Activated T-cell treated with anti-CD3 and anti-CD28 coated beads, Interleukin-2, amount 50 U/mL, for 72 hours (primary cell): ENCODE data around the gene SDC3. TPM values are rescaled to one million over a fixed set of nuclear protein-coding genes. Genes with fewer than 3 reads are reported as not detected.

Experiments
- ATAC-seq, 2 donors: fragments of 150-1000 bp; cut with Tn5 transposase; replicated peaks in 1 of 2; 2 replicates each; pipeline ENCODE4 v1.10.0; 2021; ENCODE audit warnings: moderate library complexity in 2 of 2, mild to moderate bottlenecking in 1 of 2
- DNase-seq, 2 donors: peaks; one replicate each; pipeline ENCODE4 v3.0.0; 2021 to 2022; ENCODE audit warnings: mixed read lengths in 1 of 2
- H3K27ac Mint-ChIP-seq: one replicate; pipeline ENCODE4 v1.8.0; 2022; ENCODE audit warnings: mild to moderate bottlenecking, moderate library complexity, mixed read lengths
- H3K27me3 Mint-ChIP-seq: one replicate; pipeline ENCODE4 v1.8.0; 2022; ENCODE audit warnings: low read depth, mixed read lengths
- H3K36me3 Mint-ChIP-seq, 2 donors: one replicate each; pipeline ENCODE4 v1.8.0; 2022; ENCODE audit warnings: mixed read lengths in 2 of 2, mild to moderate bottlenecking in 1 of 2; ENCODE audit not compliant: insufficient read depth in 2 of 2
- H3K4me1 Mint-ChIP-seq: one replicate; pipeline ENCODE4 v1.8.0; 2022; ENCODE audit warnings: low read depth, mixed read lengths
- H3K4me3 Mint-ChIP-seq, 2 donors: one replicate each; pipeline ENCODE4 v1.8.0; 2022; ENCODE audit warnings: mild to moderate bottlenecking in 2 of 2, mixed read lengths in 2 of 2, moderate library complexity in 2 of 2
- H3K9me3 Mint-ChIP-seq, 2 donors: one replicate each; pipeline ENCODE4 v1.8.0; 2022; ENCODE audit warnings: mixed read lengths in 2 of 2
- total RNA-seq, 2 donors: library from RNA; stranded (reverse); gene quantifications; one replicate each; pipeline ENCODE4 v1.2.3, GENCODE V29; 2022

Gene SDC3
- total RNA-seq, 2 donors from 2014 or later = 0.12 to 0.25 TPM

DNA sequence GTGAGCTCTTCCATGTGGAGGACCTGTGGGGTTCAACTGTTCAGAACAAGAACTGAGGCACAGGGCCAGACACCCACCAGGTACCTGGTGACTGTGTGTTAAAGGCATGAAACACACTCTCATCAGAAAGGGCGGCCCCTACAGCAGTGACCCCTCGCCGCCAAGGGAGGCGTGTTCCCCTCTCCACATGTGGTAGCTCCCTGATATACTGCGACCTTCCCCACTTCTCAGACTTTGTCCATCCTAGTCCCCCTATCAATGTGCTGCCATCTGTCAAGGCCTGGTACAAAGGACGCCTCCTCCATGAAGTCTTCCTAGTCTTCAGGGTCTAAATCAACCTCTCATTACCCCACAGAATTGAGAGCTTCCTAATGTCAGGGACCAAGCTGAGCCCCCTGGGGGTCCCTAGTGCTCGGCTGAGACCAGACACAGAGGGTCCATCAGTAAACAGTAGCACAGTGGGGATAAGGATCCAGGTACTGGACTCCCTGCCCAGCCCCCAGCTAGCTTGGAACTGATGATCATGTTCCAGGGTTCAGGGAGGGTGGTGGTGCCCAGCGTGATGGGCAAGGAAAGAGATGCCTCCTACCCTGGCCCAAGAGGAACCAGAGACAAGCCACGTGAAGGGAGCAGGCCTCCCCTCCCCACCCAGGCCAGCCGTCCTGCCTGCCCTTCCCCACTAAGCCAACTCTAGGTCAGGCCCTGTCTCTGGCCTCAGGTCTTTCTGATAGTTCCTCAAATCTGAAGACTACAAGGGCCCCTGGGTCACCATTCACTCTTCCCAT, 10.3 kb downstream of the SDC3 start:
- H3K27me3 Mint-ChIP-seq = peaks cover 21% of the 10 kb centered on the region
- no peaks in the 10 kb centered on the region for H3K4me1 Mint-ChIP-seq
- peaks cover 0 to 6% of the 10 kb centered on the region in 2 donors for H3K9me3 Mint-ChIP-seq
- no peak overlapping the region for H3K4me3 Mint-ChIP-seq
- DNase-seq (no peak), ATAC-seq (no peak)
- H3K27ac Mint-ChIP-seq = no peak overlapping the region
- H3K36me3 Mint-ChIP-seq = no peaks in the 10 kb centered on the region

DNA sequence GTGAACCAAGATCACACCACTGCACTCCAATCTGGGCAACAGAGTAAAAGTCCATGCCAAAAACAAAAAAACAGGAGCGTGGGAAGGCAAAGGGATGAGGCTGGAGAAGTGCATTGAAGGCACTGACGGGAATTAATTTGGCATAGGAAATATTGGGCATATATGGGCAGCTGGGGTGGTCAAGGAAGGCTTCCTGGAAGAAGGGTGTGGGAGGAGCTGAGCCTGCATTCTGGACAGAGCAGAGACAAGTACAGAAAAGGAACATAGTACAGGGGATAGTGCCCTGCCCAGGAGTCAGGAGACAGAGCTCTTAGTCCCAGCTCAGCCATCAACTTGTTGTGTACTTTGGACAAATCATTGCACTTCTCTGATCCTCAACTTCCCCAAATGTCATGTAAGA, 11.7 kb downstream of the SDC3 start:
- no peak overlapping the region for H3K27ac Mint-ChIP-seq

DNA sequence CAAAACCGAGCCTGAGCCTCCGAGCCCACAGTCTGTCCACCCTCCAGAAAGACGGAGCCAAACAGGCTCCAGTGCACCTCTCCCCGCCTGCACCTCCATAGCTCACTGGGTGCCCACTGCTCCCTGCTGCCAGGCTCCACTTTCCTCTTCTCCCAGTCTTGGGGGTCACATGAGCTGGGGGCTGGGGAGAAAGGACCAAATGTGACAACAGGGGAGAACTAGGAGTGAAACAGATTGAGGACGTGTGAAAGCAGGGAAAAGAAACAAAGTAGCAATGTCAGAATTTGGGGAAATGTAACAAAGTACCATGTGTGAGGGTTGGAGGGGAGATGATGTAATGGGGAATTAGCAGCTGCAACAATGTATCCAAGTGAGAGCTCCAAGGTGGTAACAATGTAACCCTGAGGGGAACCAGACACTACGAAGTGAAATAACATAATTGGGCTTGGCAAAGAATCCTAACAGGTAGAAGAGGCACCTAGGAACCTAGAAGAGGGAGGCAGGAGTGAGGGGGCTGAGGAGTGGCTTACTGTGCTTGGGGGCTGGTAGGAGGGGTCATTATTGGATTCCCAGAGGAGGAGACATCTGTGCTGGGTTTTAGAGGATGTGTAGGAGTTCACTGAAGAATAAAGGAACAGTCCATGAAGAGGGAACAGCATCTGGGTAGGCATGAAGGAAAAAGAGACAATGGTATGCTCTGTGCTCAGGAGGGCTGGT, 12.5 kb downstream of the SDC3 start:
- Mint-ChIP-seq H3K27me3 (peaks cover 21% of the 10 kb centered on the region), H3K27ac (no peak overlapping the region), H3K4me3 (no peak overlapping the region), H3K4me1 (no peaks in the 10 kb centered on the region), H3K9me3 (peaks cover 0 to 6% of the 10 kb centered on the region in 2 donors), H3K36me3 (no peaks in the 10 kb centered on the region)
- DNase-seq (no peak), ATAC-seq (no peak)

More for the DNA sequence above, 11.7 kb downstream of the SDC3 start:
- no peak for DNase-seq
- Mint-ChIP-seq H3K4me1 (no peaks in the 10 kb centered on the region), H3K4me3 (no peak overlapping the region), H3K27me3 (peaks cover 21% of the 10 kb centered on the region), H3K36me3 (no peaks in the 10 kb centered on the region), H3K9me3 (peaks cover 0 to 6% of the 10 kb centered on the region in 2 donors)
- no peak for ATAC-seq

DNA sequence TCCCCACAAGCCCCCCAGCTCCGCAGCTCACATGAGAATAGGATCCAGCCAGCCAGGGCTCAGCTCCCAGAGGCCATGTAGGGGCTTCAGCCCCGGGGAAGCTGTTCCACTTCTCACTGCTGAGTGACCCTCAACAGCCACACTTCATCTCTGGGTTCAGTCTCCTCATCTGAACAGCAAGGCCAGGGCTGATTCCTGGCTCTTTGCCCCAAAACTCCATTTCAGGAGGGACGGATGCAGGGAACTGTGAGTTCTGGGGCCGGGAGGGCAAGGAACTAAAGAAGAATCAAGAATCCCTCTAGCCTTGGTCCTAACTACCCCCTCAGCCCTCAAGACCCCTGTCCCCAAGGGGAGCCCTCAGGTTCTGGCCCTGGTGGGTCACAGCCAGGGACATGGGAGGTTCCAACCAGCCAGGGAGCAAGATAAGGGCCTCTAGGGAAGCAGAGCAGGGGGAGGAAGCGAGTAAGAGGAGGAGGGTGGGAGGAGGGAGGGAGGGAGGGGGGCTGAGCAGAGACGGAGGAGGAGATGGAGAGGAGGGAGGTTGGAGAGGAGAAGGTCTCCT, 13.1 kb downstream of the SDC3 start:
- ATAC-seq (no peak), DNase-seq (no peak)
- Mint-ChIP-seq H3K27me3 (peaks cover 21% of the 10 kb centered on the region), H3K4me3 (no peak overlapping the region), H3K27ac (no peak overlapping the region), H3K9me3 (peaks cover 0 to 6% of the 10 kb centered on the region in 2 donors), H3K36me3 (no peaks in the 10 kb centered on the region), H3K4me1 (no peaks in the 10 kb centered on the region)

DNA sequence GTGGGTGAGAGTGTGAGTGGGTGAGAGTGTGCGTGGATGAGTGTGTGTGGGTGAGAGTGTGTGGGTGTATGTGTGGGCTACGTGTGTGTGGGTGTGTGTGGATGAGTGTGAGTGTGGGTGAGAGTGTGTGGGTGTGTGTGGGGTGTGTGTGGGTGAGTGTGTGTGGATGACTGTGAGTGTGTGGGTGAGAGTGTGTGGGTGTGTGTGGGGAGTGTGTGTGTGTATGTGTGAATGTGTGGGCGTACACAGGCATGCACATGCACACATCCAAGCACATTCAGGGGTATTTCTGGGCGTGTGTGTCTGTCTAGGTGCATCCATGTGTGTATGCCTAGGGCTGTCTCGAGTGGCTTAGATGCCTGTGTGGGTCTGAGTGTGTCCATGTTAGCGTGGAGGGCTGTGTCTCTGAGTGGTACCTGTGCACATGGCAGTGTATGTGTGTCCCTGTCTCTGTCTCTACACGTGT, 14.0 kb downstream of the SDC3 start:
- Mint-ChIP-seq H3K27ac (no peak overlapping the region), H3K4me1 (no peaks in the 10 kb centered on the region), H3K4me3 (no peak overlapping the region), H3K27me3 (peaks cover 21% of the 10 kb centered on the region), H3K36me3 (no peaks in the 10 kb centered on the region), H3K9me3 (peaks cover 0 to 6% of the 10 kb centered on the region in 2 donors)
- ATAC-seq (no peak), DNase-seq (no peak)

DNA sequence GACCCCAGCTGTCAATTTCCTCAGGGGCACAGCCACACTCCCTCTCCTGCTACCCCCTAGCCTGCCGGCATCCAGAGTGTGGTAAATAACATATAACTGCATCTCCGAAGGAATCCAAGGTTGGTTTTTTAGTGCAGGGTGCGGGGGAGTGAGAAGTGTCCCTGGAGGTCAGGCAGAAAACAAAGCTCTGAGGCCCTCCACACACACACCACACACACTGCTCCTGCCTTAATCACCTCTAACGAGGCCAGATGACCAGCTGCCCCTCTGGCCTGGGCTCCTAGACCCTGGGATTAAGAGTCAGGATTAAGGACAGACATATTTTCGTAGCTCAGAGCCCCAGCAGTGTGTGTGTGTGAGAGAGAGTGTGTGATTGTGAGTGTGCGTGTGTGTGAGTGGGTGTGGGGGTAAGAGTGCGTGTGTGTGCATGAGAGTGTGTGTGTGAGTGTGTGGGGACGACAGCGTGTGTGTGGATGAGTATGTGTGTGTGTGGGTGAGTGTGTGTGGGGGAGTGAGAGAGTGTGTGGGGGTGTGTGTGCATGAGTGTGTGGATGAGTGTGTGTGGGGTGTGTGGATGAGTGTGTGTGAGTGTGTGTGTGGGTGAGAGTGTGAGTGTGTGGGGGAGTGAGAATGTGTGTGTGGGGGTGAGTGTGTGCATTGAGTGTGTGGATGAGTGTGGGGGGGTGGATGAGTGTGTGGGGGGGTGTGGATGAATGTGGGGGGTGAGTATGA, 14.6 kb downstream of the SDC3 start:
- no peak for ATAC-seq
- no peaks in the 10 kb centered on the region for H3K36me3 Mint-ChIP-seq
- no peak overlapping the region for H3K27ac Mint-ChIP-seq
- no peak for DNase-seq
- peaks cover 21% of the 10 kb centered on the region for H3K27me3 Mint-ChIP-seq
- no peak overlapping the region for H3K4me3 Mint-ChIP-seq
- H3K4me1 Mint-ChIP-seq = no peaks in the 10 kb centered on the region
- H3K9me3 Mint-ChIP-seq = peaks cover 0 to 6% of the 10 kb centered on the region in 2 donors

DNA sequence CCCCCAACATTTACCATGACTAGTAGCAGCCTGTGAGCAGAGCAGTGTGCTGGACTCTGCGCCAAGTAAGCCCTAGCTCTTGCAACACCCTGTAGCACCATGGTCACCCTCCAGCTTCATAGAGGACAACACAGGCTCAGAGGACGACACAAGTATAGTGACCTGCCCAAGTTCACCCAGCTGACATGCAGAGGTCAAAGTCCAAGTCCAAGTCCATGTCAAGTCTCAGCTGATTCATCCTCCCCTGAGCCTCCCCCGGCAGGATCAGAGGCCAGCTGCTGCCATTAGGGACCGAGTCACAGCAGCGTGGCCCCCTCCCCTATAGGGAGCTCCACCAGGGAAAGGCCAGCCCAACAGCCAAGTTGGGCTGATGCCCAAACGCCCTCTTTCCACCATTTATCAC, 15.9 kb downstream of the SDC3 start:
- Mint-ChIP-seq H3K36me3 (no peaks in the 10 kb centered on the region), H3K27me3 (peaks cover 21% of the 10 kb centered on the region)

DNA sequence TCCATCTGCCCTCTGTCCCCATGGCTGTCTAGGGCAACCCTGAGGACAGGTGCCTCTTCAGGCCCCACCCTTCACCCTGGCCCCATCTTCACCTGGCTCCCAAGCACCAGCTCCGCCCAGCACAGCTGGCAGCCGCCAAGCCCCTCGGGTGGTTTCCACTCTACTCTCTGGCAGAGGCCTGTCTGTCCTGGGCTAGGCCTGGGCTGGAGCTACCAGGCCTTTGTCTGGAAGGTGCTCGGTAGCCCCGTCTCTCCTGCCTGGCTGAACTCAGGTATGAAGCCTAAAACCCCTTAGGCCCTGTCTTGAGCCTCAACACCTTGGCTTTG, 17.4 kb downstream of the SDC3 start:
- H3K4me3 Mint-ChIP-seq = no peak overlapping the region
- H3K27ac Mint-ChIP-seq = no peak overlapping the region
- ATAC-seq = no peak
- DNase-seq = no peak
- no peaks in the 10 kb centered on the region for H3K36me3 Mint-ChIP-seq
- H3K27me3 Mint-ChIP-seq = peaks cover 15% of the 10 kb centered on the region
- H3K4me1 Mint-ChIP-seq = no peaks in the 10 kb centered on the region
- H3K9me3 Mint-ChIP-seq = peaks cover 0 to 6% of the 10 kb centered on the region in 2 donors

More for the DNA sequence above, 15.9 kb downstream of the SDC3 start:
- no peak for ATAC-seq
- Mint-ChIP-seq H3K9me3 (peaks cover 0 to 6% of the 10 kb centered on the region in 2 donors), H3K4me3 (no peak overlapping the region), H3K4me1 (no peaks in the 10 kb centered on the region), H3K27ac (no peak overlapping the region)
- DNase-seq = no peak

DNA sequence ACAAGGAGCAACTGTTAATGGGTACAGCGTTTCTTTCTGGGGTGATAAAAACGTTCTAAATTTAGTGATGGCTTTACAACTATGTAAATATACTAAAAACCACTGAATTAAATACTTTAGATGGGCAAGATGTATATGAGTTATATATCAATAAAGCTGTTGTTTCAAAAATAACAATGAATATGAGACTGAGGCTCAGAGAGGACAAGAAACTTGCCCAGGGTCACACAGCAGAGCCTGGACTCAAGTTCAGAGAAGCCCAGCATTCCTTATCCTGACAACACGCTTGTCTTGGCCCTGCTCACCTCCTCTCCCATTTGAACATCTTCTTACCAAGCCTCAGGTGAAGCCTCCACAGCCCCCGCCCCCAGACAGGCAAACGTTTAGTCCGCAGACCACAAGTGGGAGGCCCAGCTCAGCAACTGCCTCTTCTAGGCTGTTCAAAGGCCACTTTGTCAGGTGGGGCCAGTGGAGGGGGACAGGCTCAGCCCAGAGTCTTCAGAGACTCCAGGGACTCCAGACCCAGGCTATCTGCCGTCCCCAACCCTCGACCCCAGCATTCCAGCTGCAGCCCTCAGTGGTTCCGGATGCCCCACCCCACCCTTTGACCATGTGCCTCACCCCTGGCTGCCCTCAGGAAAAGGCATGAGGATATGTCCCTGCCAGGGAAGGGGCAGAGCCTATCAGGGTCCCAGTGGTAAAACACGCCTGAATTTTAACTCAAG, 17.9 kb downstream of the SDC3 start:
- H3K4me3 Mint-ChIP-seq = no peak overlapping the region
- H3K36me3 Mint-ChIP-seq = no peaks in the 10 kb centered on the region
- no peak for ATAC-seq
- peaks cover 0 to 6% of the 10 kb centered on the region in 2 donors for H3K9me3 Mint-ChIP-seq
- no peaks in the 10 kb centered on the region for H3K4me1 Mint-ChIP-seq
- no peak for DNase-seq
- no peak overlapping the region for H3K27ac Mint-ChIP-seq
- H3K27me3 Mint-ChIP-seq = peaks cover 13% of the 10 kb centered on the region

DNA sequence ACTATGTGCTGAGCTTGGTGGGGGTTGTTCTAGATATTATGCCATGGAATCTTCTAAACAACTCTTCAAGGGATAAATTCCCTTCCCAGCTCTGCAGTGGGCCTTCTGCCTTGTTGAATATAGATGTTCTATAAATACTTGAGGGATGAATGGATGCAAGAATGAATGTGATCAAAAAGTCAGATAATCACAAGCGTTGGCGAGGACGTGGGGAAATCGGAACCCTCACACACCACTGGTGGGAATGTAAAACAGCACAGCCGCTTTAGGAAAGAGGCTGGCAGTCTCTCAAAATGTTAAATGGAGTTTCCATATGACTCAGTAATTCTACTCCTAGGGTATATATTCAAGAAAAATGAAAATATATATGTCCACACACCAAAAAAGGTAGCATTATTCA, 19.0 kb downstream of the SDC3 start:
- Mint-ChIP-seq H3K4me1 (no peaks in the 10 kb centered on the region), H3K27ac (no peak overlapping the region), H3K4me3 (no peak overlapping the region), H3K36me3 (no peaks in the 10 kb centered on the region), H3K9me3 (peaks cover 0 to 5% of the 10 kb centered on the region in 2 donors), H3K27me3 (peaks cover 17% of the 10 kb centered on the region)
- DNase-seq (no peak), ATAC-seq (no peak)

DNA sequence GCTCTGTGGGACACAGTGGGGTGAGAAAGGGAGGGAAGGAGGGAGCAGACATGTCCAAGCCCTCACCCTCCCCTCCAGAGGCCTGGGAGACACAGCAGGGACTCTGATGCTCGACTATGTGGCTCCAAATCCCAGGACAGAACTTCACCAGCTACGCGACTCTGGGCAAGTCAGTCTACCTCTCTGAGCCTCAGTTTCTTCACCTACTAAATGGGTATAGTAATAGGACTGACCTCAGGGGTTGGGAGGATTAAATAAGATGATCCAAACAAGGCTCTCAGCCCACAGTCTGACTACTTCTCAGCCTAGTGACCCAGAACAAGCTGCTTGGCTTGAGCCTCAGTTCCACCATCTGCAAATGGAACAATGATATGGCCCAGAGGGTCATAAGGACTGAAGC, 19.6 kb downstream of the SDC3 start:
- Mint-ChIP-seq H3K27ac (no peak overlapping the region), H3K4me1 (no peaks in the 10 kb centered on the region), H3K9me3 (peaks cover 0 to 1% of the 10 kb centered on the region in 2 donors), H3K4me3 (no peak overlapping the region), H3K36me3 (no peaks in the 10 kb centered on the region), H3K27me3 (peaks cover 17% of the 10 kb centered on the region)
- DNase-seq = no peak
- no peak for ATAC-seq

DNA sequence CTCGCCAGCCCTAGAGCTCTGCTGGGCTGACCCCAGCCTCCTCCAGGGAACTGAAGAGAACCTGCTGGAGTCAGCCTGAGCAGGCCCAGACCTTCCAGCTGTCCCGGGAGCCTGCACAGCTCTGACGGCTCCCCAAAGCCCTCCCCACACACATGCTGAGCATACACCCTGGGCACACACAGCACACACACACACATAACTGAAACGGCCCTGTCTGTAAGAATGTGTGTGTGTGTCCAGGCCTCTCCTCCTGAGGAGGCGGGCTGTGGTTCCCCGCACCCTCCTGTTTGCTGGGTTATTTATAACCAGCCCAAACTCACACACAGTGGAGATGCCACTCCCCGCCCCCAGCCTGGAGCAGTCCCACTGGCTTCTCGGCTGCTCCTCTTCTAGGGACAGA, 20.2 kb downstream of the SDC3 start:
- Mint-ChIP-seq H3K4me1 (no peaks in the 10 kb centered on the region), H3K9me3 (no peaks in the 10 kb centered on the region), H3K27me3 (peaks cover 15% of the 10 kb centered on the region), H3K4me3 (no peak overlapping the region), H3K27ac (no peak overlapping the region), H3K36me3 (no peaks in the 10 kb centered on the region)
- ATAC-seq (no peak), DNase-seq (no peak)
